Panc1 (cell line): ENCODE data around the gene DNAH6.

ENCODE experiments used
- CTCF ChIP-seq: fragments of 450-650 bp; IDR thresholded peaks from 2 replicates; pipeline ENCODE4 v1.5.1; 2017; ENCODE audit warnings: mild to moderate bottlenecking
- POLR2AphosphoS5 ChIP-seq: IDR thresholded peaks from 2 replicates; pipeline ENCODE4 v1.6.1; 2012; ENCODE audit warnings: mild to moderate bottlenecking, low read depth, low read length, moderate library complexity
- REST ChIP-seq, 2 experiments: IDR thresholded peaks; 2 replicates each; pipeline ENCODE4 v1.6.1; 2011 to 2012; ENCODE audit warnings: low read depth in 2 of 2, control low read depth in 1 of 2, low read length in 1 of 2, mild to moderate bottlenecking in 1 of 2, moderate library complexity in 1 of 2; ENCODE audit not compliant: insufficient read depth in 1 of 2
- TCF7L2 ChIP-seq: IDR thresholded peaks from 2 replicates; pipeline ENCODE4 v1.6.1; 2011; ENCODE audit warnings: mild to moderate bottlenecking, low read depth, low read length, inconsistent platforms

GRCh38 chr2:84477886-84478285 lies 38.4 kb upstream of the DNAH6 start:
- no peak for TF ChIP-seq CTCF
- no peak for TF ChIP-seq POLR2AphosphoS5
- TF ChIP-seq TCF7L2: no peak
- no peak for TF ChIP-seq REST (IDR thresholded peaks at IDR 0.05; ENCODE audit: insufficient read depth in 1 of 2, low read depth in 2 of 2, low read length in 1 of 2)
